ENCODE data around the gene TMEM18. TPM values are rescaled to one million over a fixed set of nuclear protein-coding genes. Genes with fewer than 3 reads are reported as not detected.

The TMEM18 gene
- total RNA-seq, 1 experiment from 2014 or later: 30.7 TPM

DNA sequence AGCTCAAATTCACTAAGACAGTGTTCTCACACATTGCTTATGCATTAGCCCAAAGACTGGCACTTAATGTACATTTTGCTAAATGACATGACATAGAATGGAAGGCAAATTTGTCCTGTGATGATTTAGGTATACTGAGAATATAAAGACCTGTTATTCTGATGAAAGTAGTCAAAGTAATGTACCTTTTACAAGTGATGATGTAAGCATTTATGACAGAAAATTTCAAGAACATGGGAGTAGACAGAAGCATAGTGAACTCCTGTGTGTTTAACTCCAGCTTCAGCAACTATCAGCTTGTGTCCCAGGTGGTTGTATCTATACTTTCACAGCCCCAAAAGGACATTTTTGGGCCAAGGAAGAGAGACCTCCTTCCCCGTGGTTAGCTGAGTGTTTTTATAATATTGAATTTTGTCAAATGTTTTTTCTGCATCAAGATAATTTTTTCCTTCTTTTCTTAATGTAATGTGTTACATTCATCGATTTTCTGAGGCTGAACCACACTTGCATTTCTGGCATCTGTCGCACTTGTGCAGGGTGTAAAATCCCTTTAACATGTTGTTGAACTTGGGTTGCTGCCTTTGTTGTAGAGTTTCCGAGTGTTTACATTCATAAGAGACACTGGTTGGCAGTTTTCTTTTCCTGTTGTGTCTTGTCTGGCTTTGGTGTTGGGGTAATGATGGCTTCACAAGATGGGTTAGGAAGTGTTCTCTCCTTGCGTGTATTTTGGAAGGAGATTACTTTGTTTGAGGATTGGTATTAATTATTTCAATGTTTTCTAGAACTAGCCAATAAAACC, 33.9 kb upstream of the TMEM18 start:
- DNase-seq: no peak
- no peaks in the 10 kb centered on the region for H3K9me3 ChIP-seq (ENCODE audit: control insufficient read depth, low read depth, low read length)
- no peak overlapping the region for H3K14ac ChIP-seq (ENCODE audit: insufficient read depth, low read length)
- H4K5ac ChIP-seq (ENCODE audit: insufficient read length, low read depth, low read length): no peak overlapping the region
- H4K8ac ChIP-seq (replicated peaks; ENCODE audit: insufficient read length, low read depth, low read length): no peak overlapping the region
- H4K91ac ChIP-seq (ENCODE audit: insufficient read length, low read depth, low read length): no peak overlapping the region
- no peak overlapping the region for H2BK120ac ChIP-seq (ENCODE audit: low read depth, low read length, poor library complexity, severe bottlenecking)
- Mint-ChIP-seq H3K27me3 (ENCODE audit: low read depth) (no peaks in the 10 kb centered on the region; the same call in none of the 2 replicates), H3K9me3 (no peaks in the 10 kb centered on the region), H3K4me3 (no peak overlapping the region), H3K27ac (no peak overlapping the region), H3K36me3 (ENCODE audit: insufficient read depth in 1 of 3, low read depth in 3 of 3) (no peaks in the 10 kb centered on the region), H3K4me1 (peaks cover 14 to 18% of the 10 kb centered on the region in 2 experiments)
- H2BK12ac ChIP-seq (ENCODE audit: insufficient read length, low read depth, low read length): no peak overlapping the region
- no peak overlapping the region for H2AK5ac ChIP-seq (ENCODE audit: insufficient read length, low read length)
- no peak overlapping the region for H3K4ac ChIP-seq (ENCODE audit: low read depth, low read length)
- no peak overlapping the region for H3K9ac ChIP-seq (ENCODE audit: extremely low read depth, insufficient read length, low read length)
- H2BK15ac ChIP-seq (ENCODE audit: low read depth, low read length): no peak overlapping the region
- no peak overlapping the region for H3K56ac ChIP-seq (ENCODE audit: insufficient read length, low read depth, low read length)
- no peaks in the 10 kb centered on the region for H3K79me2 ChIP-seq (ENCODE audit: insufficient read depth, low read length)
- no peak overlapping the region for H2BK5ac ChIP-seq (ENCODE audit: insufficient read length, low read length)
- no peak overlapping the region for H3K23ac ChIP-seq (ENCODE audit: insufficient read length, low read depth, low read length)
- no peaks in the 10 kb centered on the region for H3K79me1 ChIP-seq (ENCODE audit: insufficient read depth, low read depth, low read length, poor library complexity, severe bottlenecking)
- no CpG with 5 or more reads among the region's 5 CpGs for WGBS (ENCODE audit: extremely low coverage, insufficient read length, low lambda C conversion rate)
- TF ChIP-seq, protein P1, sequence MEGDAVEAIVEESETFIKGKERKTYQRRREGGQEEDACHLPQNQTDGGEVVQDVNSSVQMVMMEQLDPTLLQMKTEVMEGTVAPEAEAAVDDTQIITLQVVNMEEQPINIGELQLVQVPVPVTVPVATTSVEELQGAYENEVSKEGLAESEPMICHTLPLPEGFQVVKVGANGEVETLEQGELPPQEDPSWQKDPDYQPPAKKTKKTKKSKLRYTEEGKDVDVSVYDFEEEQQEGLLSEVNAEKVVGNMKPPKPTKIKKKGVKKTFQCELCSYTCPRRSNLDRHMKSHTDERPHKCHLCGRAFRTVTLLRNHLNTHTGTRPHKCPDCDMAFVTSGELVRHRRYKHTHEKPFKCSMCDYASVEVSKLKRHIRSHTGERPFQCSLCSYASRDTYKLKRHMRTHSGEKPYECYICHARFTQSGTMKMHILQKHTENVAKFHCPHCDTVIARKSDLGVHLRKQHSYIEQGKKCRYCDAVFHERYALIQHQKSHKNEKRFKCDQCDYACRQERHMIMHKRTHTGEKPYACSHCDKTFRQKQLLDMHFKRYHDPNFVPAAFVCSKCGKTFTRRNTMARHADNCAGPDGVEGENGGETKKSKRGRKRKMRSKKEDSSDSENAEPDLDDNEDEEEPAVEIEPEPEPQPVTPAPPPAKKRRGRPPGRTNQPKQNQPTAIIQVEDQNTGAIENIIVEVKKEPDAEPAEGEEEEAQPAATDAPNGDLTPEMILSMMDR (conservative IDR thresholded peaks at IDR 0.05): no peak
- H3K27me3 ChIP-seq (ENCODE audit: insufficient read depth, low read length): no peaks in the 10 kb centered on the region
- H4K20me1 ChIP-seq (ENCODE audit: control insufficient read depth, insufficient read depth, insufficient read length): no peaks in the 10 kb centered on the region
- H3K4me2 ChIP-seq (ENCODE audit: insufficient read depth, insufficient read length, low read length): no peak overlapping the region
- no peak overlapping the region for H3K18ac ChIP-seq (ENCODE audit: insufficient read length, low read depth, low read length)
- peaks cover 3% of the 10 kb centered on the region; the same call in 1 of the 2 replicates for H3K4me1 ChIP-seq (ENCODE audit: insufficient read depth, low read length)
- H3T11ph ChIP-seq (ENCODE audit: low read length): no peak overlapping the region
- no peak overlapping the region for H2BK20ac ChIP-seq (ENCODE audit: low read depth, low read length, poor library complexity, severe bottlenecking)
- H3K23me2 ChIP-seq (ENCODE audit: insufficient read length, low read depth, low read length, poor library complexity, severe bottlenecking): no peaks in the 10 kb centered on the region
- H3K27ac ChIP-seq (ENCODE audit: insufficient read length, low read depth, low read length): no peak overlapping the region
- no peak overlapping the region for H2AFZ ChIP-seq (ENCODE audit: low read length)
